Stimulated activated CD4-positive, alpha-beta T cell treated with anti-CD3 and anti-CD28 coated beads, Interleukin-1b, Interleukin-23, amount 100 ng/mL, for 24 hours (primary cell): Measurements from ENCODE around the gene SCN8A.
"Not testable (repeated sequence)": the region's sequence is repeated elsewhere in the genome, so short reads cannot be mapped to it uniquely, and the experiment has no call there.

Source experiments
- DNase-seq, 4 experiments: peaks; one replicate each; pipeline ENCODE4 v3.0.0-alpha.2; 2020; ENCODE audit warnings: low read depth in 4 of 4, low spot score in 1 of 4

The SCN8A gene

GRCh38 chr12:51829641-51830040 is 238.6 kb downstream of the SCN8A start:
- DNase-seq, result no peak

- DNase-seq, result not testable (repeated sequence)
Observed at GRCh38 chr12:51831817-51832216, 240.8 kb downstream of the SCN8A start.

- no peak for DNase-seq
Observed at GRCh38 chr12:51832354-51833107, 241.5 kb downstream of the SCN8A start.

- no peak for DNase-seq
Observed at GRCh38 chr12:51833448-51834227, 242.6 kb downstream of the SCN8A start.

GRCh38 chr12:51834411-51834810 is 243.4 kb downstream of the SCN8A start:
- DNase-seq, result no peak

- DNase-seq, result no peak
Observed at GRCh38 chr12:51836041-51836826, 245.2 kb downstream of the SCN8A start.

- no peak for DNase-seq
Observed at GRCh38 chr12:51836827-51837173, 245.8 kb downstream of the SCN8A start.

GRCh38 chr12:51837286-51837685 is 246.3 kb downstream of the SCN8A start:
- no peak for DNase-seq

GRCh38 chr12:51838036-51838435 is 247.0 kb downstream of the SCN8A start:
- no peak for DNase-seq

- DNase-seq, result no peak
Observed at GRCh38 chr12:51838762-51839161, 247.7 kb downstream of the SCN8A start.

GRCh38 chr12:51839310-51839947 is 248.4 kb downstream of the SCN8A start:
- no peak for DNase-seq

- no peak for DNase-seq
Observed at GRCh38 chr12:51840966-51841365, 249.9 kb downstream of the SCN8A start.

GRCh38 chr12:51841727-51842126 is 250.7 kb downstream of the SCN8A start:
- DNase-seq, result no peak

- no peak for DNase-seq
Observed at GRCh38 chr12:51844854-51845253, 253.8 kb downstream of the SCN8A start.

GRCh38 chr12:51845482-51845881 is 254.4 kb downstream of the SCN8A start:
- DNase-seq, result no peak

- DNase-seq, result no peak
Observed at GRCh38 chr12:51846271-51846691, 255.2 kb downstream of the SCN8A start.

GRCh38 chr12:51846911-51847642 is 256.0 kb downstream of the SCN8A start:
- peak in 3 of 4 experiments; percentile 27 to 46 (median 28) for DNase-seq

GRCh38 chr12:51847643-51848325 is 256.8 kb downstream of the SCN8A start:
- no peak for DNase-seq

GRCh38 chr12:51848326-51848727 is 257.3 kb downstream of the SCN8A start, which contains the start of gene FIGNL2:
Gene FIGNL2, minus strand, starts transcription at chr12:51848718. Its CDS starts 26,305 bp downstream, at chr12:51822413.
- no peak for DNase-seq
